BE2C (cell line): Measurements from ENCODE around the gene GRID1.

Source experiments
- DNase-seq: peaks from one replicate; pipeline ENCODE4 v3.0.0-alpha.2; 2020
- H3K27me3 ChIP-seq: fragments of 250-450 bp; sonication (Bioruptor Pico); 2 replicates; pipeline ENCODE4 v1.5.1; 2020; ENCODE audit warnings: mild to moderate bottlenecking
- H3K36me3 ChIP-seq: fragments of 250-450 bp; sonication (Bioruptor Pico); 2 replicates; pipeline ENCODE4 v1.5.1; 2020; ENCODE audit warnings: mild to moderate bottlenecking
- H3K4me1 ChIP-seq: fragments of 250-450 bp; sonication (Bioruptor Pico); 2 replicates; pipeline ENCODE4 v1.5.1; 2020
- H3K4me3 ChIP-seq: 2 replicates; pipeline ENCODE4 v1.5.1; 2011; ENCODE audit warnings: low read depth, low read length
- H3K9me3 ChIP-seq: fragments of 250-450 bp; sonication (Bioruptor Pico); 2 replicates; pipeline ENCODE4 v1.5.1; 2020
- TF ChIP-seq, protein P1 (sequence below): IDR thresholded peaks from 2 replicates; pipeline ENCODE4 v1.5.1; 2012; ENCODE audit warnings: mild to moderate bottlenecking, low read depth, low read length

GRID1 gene

GRCh38 chr10:86257683-86258082 is 108.9 kb downstream of the GRID1 start:
- H3K4me1 ChIP-seq: peaks cover 72% of the 10 kb centered on the region
- no peaks in the 10 kb centered on the region for H3K36me3 ChIP-seq
- no peaks in the 10 kb centered on the region for H3K9me3 ChIP-seq
- DNase-seq: no peak
- H3K4me3 ChIP-seq: no peak overlapping the region
- TF ChIP-seq, protein P1, sequence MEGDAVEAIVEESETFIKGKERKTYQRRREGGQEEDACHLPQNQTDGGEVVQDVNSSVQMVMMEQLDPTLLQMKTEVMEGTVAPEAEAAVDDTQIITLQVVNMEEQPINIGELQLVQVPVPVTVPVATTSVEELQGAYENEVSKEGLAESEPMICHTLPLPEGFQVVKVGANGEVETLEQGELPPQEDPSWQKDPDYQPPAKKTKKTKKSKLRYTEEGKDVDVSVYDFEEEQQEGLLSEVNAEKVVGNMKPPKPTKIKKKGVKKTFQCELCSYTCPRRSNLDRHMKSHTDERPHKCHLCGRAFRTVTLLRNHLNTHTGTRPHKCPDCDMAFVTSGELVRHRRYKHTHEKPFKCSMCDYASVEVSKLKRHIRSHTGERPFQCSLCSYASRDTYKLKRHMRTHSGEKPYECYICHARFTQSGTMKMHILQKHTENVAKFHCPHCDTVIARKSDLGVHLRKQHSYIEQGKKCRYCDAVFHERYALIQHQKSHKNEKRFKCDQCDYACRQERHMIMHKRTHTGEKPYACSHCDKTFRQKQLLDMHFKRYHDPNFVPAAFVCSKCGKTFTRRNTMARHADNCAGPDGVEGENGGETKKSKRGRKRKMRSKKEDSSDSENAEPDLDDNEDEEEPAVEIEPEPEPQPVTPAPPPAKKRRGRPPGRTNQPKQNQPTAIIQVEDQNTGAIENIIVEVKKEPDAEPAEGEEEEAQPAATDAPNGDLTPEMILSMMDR: no peak
- H3K27me3 ChIP-seq: no peaks in the 10 kb centered on the region

DNA sequence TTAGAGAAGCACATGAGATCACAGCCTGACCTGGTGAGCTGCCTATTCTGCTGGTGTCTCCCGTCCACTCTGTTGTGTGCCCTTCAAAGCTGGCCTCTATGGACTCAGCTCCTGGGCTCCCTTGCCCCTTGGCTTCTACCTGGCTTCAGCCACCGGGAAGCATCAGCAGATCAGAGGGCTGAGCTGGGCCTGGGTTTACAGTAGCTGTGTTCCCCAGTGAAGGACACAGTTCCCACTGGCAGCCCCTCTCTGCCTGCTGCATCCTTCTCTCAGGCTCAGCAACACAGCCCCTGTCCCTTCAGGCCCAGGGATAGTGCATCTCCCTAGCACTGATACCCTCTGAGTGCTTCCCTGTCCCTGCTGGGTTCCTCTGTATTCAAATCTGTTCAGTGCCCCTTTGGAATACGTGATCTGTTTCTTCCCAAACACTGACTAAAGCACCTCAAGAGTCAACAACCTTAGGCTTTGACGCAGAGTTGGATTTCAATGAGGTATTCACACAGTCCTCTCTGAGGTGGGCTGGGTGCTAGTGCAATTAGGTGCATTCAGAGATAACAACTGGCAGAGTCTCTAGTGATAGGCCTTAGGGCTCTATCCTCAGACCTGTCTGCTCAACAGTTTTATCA is 109.8 kb downstream of the GRID1 start:
- no peak overlapping the region for H3K4me3 ChIP-seq
- TF ChIP-seq, protein P1: no peak
- H3K9me3 ChIP-seq: no peaks in the 10 kb centered on the region
- no peaks in the 10 kb centered on the region for H3K36me3 ChIP-seq
- H3K27me3 ChIP-seq: no peaks in the 10 kb centered on the region
- DNase-seq: no peak
- peaks cover 72% of the 10 kb centered on the region for H3K4me1 ChIP-seq

GRCh38 chr10:86255405-86256251 is 111.0 kb downstream of the GRID1 start:
- Histone ChIP-seq H3K36me3 (no peaks in the 10 kb centered on the region), H3K27me3 (no peaks in the 10 kb centered on the region), H3K4me1 (peaks cover 67% of the 10 kb centered on the region)

DNA sequence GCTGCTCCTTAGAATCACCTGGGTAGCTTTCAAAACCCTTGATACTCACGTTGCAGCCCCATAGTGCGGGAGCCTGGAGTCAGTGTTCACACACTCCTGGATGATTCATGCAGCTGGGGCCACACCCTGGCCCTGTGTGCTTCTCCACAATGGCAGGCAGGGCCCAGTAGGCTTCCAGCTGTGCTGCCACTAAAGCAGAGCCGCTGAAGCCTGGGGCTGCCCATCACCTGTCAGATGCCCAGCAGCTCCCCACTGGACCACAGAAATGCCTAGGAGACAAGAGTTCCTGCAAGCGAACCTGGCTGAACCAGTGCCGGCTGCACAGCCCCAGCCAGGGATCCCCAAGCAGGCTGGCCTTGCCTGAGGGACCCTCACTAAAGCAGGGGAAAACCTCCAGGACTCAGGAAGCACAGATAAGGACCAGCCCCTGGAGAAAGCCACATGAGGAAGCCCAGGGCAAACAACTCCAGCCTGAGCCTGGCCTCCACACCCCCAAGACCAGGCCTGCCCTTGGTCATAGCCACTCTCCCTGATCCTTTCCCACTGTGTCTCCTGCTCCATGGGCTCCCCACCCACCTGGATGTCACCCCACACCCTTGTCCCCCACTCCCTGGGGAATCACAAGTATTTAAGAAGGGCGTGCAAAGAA is 111.9 kb downstream of the GRID1 start:
- TF ChIP-seq, protein P1: no peak
- DNase-seq: peak; percentile 51
- Histone ChIP-seq H3K36me3 (no peaks in the 10 kb centered on the region), H3K4me3 (no peak overlapping the region), H3K27me3 (no peaks in the 10 kb centered on the region), H3K4me1 (peaks cover 65% of the 10 kb centered on the region), H3K9me3 (no peaks in the 10 kb centered on the region)

More at GRCh38 chr10:86255405-86256251, 111.0 kb downstream of the GRID1 start:
- no peak overlapping the region for H3K4me3 ChIP-seq
- DNase-seq: no peak
- TF ChIP-seq, protein P1: no peak
- no peaks in the 10 kb centered on the region for H3K9me3 ChIP-seq

- H3K27me3 ChIP-seq: no peaks in the 10 kb centered on the region
- H3K36me3 ChIP-seq: no peaks in the 10 kb centered on the region
- H3K4me3 ChIP-seq: no peak overlapping the region; the same call in 1 of the 2 replicates
- no peak for DNase-seq
- TF ChIP-seq, protein P1: no peak
- H3K4me1 ChIP-seq: peaks cover 61% of the 10 kb centered on the region
- no peaks in the 10 kb centered on the region for H3K9me3 ChIP-seq
Measured at GRCh38 chr10:86254081-86254480, 112.5 kb downstream of the GRID1 start.
